Activated CD4-positive, alpha-beta T cell treated with anti-CD3 and anti-CD28 coated beads for 1 hour (primary cell): Measurements from ENCODE around the gene SH3BP2.
"Not testable (repeated sequence)": the region's sequence is repeated elsewhere in the genome, so short reads cannot be mapped to it uniquely, and the experiment has no call there.

Experiments used
- DNase-seq: peaks from one replicate; pipeline ENCODE4 v3.0.0-alpha.2; 2020

Gene SH3BP2

DNA sequence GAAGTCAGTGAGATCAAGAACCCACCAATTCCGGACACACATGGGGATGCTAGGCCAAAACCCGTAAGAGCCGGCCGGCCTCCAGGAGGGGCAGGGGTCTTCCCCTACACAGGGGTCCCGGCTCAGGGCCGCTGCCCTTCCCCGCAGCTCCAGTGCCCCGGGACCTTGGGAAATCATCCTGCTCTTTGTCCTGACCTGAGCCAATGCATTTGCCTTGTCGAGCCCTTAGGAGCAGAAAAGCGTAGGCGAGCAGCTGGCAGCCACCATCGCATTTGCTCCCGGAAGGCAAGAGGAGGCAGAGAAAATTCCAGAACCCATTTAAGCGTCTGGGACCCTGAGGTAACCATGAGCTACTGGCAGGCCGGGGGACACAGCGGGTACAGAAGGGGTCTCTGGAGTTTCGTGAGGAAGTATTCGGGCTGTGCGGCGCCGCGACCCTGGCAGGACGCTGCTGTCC, 29.3 kb upstream of the SH3BP2 start:
- DNase-seq, result no peak

DNA sequence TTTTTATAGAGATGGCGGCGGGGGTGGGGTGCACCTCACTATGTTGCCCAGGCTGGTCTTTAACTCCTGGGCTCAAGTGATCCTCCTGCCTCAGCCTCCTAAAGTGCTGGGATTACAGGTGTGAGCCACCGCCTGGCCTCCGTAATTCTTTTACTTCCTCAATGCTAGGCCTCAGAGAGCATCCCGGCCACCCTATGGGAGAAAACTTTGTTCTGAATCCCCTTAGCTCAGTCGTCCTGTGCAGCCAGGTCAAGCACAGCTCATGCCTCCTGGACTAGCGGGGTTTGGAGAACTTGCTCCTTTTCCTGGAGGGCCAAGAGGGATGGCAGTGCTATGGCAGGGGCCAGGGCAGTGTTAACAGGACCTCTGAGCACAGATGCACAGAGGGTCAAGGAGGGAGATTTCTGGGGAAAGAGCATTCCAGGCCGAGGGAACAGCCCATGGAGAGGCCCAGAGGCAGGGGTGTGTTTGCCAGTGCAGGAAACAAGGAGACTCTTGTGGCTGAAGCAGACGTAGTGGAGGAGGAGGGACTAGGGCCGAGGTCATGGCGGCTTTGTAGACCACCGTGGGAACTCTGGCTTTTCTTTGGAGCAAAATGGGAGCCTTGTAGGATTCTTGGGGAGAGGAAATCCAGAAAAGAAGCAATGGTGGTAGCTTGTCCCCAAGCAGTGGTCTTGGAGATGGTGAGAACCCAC, 26.9 kb upstream of the SH3BP2 start:
- DNase-seq, result no peak

DNA sequence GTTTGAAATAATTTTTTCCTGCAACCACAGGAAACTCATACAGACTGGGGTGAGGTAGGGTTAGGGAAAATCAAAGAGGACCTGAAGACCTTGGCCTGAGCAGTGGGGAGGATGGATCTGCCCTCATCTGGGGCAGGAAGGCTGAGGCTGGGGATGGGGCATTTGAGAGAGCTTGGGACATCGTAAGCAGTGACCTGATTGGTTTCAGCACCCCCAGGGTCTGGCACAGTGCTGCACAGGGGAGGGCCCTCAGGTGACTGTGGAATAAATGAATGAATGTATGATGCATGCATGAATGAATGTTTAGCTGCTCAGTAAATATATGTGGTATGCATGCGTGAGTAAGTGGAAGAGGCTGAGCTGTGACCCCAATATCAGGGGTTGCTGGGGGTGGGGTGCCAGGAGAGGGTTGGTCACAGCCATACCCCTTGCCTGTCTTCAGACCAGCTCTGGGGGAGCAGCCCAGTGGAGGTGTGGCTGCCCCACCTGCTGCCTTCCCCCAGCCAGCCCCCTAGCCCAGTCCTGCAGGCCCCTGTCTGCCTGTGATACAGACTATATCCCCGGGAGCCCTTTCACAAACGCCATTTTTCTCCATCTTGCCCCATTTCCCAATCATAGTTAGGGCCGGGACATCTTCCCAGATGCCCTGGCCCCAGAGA, 25.7 kb upstream of the SH3BP2 start:
- no peak for DNase-seq

DNA sequence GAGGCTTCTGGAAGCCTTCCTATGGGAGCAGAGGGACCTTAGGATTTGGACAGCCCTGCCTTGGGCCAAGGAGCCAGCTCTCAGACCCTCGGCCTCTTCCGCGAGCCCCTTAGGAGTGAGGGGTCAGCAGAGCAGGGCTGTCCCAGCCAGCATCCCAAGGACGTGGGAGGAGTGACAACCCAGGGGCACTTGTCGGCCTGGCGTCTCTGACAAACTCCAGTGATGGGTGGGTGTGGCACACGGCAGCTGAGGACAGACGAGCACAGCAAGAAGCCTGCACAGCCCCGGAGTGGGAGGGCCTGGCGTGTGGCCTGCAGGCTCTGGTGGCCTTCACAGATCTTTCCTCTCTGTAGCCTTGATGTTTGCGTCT, 25.2 kb upstream of the SH3BP2 start:
- DNase-seq, result no peak

DNA sequence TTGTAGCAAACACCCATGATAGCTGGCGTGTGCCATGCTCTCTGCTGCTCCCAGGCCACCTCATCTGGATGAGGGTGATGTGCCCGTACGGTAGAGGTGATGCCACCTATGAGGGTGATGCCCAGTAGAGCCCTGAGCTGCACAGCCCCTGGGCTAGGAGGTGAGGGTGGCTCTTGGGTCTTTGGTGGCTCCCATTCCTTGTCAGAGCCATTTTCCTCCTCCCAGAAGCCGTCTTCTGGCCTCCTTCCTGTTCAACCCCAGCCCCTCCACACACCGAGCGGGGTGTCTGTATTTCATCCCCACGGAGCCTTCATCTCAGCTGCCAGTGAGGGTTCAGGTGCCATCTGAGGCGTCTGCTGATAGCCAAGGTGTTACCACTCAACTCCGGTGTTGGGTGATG, 24.8 kb upstream of the SH3BP2 start:
- DNase-seq, result no peak

DNA sequence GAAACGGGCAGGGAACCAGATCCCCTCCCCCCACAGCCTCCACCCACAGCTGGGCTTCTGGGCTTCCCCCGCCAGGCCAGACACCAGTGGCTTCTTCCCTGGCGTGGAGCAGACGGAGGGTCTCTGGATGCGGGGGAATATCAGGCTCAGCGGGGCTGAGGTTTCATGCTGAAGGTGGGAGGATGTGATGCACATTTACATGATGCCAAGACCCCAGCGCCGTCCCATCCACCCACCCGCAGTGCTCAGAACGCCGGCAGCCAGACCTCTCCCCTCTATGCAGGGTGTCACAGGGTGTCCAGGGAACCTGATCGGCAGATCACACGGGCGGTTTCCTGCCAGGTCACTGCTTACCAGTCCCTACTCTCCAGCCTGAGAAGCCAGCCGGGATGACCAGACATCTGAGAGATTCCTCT, 24.0 kb upstream of the SH3BP2 start:
- no peak for DNase-seq

DNA sequence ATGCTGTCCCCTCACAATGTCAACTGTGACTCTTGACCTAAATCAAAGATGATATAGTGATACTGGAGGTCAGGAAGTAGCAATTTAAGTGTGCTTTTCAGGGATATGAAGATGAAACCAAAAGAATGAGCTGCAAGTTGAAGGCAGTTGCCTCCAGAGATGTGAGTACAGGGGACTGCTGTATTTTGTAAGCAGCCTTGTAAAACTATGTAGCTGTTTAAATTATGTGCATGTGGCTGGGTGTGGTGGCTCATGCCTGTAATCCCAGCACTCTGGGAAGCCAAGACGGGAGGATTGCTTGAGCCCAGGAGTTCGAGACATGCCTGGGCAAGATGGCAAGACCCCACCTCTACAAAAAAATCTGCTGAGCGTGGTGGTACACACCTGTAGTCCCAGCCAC, 21.6 kb upstream of the SH3BP2 start:
- DNase-seq, result no peak

DNA sequence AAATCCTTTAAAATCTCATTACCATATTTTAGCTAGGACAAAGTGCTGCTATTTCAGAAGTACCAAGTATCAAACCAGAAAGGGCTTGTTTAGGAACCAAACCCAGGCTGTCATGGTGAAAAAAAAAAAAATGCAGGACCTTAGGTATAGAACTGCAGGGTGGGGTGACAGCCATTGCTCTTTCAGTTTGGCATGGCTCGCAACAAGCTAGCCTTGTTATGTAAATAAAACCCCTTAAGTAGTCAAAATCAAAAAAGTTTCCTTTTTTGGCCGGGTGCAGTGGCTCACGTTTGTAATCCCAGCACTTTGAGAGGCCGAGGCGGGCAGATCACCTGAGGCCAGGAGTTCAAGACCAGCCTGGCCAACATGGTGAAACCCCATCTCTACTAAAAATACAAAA, 12.2 kb upstream of the SH3BP2 start:
- DNase-seq, result not testable (repeated sequence)

DNA sequence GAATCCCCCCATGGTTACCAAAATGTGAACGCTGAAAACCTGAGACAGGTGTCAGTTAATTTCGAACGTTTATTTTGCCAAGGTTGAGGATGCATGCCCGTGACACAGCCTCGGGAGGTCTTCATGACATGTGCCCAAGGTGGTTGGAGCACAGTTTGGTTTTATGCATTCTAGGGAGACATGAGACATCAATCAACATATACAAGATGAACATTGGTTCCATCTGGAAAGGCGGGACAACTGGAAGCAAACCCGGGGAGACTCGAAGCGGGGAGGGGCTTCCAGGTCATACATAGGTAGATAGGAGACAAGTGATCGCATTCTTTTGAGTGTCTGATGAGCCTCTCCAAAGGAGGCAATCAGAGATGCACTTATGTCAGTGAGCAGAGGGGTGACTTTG, 11.0 kb upstream of the SH3BP2 start:
- DNase-seq, result no peak

DNA sequence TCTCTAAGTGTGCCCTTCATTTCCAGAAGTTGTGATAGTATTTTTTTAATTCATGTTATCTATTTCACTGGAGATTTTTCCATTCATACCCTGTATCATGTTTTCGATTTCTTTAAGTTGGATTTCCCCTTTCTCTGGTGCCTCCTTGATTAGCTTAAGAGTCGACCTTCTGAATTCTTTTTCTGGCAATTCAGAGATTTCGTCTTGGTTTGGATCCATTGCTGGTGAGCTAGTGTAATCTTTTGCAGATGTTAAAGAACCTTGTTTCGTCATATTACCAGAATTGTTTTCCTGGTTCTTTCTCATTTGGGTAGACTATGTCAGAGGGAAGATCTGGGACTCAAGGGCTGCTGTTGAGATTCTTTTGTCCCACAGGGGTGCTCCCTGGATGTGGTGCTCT, 9.1 kb upstream of the SH3BP2 start:
- DNase-seq, result no peak

DNA sequence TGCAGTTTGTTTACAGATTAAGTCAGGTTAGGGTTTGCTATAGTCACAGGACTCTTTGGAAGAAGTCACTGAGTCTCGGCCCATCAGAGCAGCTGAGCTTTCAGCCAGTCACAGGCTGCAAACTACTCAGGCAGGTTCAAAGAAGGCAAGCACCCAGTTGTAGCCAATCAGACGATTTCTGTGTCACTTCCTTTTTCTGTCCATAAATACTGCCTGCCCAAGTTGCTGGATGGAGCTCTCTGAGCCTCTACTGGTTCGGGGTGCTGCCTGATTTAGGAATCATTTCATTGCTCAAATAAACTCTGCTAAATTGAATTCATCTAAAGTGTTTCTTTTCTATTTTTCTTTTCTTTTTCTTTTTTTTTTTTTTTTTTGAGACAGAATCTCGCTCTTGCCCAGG, 7.3 kb upstream of the SH3BP2 start:
- DNase-seq, result no peak

DNA sequence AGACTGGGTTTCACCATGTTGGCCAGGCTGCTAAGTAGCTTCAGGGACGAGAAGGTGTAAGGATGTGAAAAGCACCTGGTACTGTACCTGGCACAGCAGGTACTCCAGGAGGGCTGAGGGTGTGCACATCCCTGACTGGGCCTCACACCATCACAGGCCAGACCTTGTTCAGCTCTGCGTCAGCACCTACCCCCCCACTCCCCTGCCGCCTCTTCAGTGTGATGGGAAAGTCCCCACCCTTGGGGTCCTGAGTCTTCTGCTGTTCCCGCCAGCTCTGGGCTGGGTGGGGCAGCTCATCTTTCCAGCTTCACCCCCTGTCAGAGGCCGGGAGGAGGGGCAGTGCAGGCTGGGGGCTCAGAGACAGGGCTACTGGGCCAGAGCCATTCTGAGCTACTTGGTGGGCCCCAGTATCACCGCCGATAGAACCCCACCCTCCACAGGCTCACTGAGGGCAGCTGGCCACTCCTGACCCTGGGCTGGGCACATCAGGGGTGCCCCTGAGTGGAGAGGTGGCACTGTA, 6.7 kb upstream of the SH3BP2 start:
- peak; percentile 58 for DNase-seq

DNA sequence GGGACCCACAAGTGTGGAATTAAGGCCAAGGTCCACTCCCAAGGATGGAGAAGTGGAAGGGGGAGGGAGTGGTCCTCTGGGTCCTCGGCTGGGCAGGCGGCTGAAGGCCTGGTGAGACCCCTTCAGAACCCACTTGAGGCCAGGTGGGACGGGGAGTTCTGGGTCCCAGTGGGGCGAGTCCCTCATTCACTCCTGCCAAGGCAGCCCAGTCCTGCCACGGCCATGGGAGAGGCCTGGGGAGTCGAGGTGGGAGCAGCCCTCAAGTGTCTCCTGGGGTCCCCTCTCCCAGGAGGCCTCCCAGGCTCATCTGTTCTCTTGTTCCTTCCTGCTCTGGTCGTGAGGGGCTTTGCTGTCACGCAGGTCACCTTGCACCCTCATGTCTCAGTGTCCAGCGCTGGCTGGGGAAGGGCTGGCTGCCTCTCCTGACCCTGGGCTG, 6.1 kb upstream of the SH3BP2 start:
- no peak for DNase-seq

DNA sequence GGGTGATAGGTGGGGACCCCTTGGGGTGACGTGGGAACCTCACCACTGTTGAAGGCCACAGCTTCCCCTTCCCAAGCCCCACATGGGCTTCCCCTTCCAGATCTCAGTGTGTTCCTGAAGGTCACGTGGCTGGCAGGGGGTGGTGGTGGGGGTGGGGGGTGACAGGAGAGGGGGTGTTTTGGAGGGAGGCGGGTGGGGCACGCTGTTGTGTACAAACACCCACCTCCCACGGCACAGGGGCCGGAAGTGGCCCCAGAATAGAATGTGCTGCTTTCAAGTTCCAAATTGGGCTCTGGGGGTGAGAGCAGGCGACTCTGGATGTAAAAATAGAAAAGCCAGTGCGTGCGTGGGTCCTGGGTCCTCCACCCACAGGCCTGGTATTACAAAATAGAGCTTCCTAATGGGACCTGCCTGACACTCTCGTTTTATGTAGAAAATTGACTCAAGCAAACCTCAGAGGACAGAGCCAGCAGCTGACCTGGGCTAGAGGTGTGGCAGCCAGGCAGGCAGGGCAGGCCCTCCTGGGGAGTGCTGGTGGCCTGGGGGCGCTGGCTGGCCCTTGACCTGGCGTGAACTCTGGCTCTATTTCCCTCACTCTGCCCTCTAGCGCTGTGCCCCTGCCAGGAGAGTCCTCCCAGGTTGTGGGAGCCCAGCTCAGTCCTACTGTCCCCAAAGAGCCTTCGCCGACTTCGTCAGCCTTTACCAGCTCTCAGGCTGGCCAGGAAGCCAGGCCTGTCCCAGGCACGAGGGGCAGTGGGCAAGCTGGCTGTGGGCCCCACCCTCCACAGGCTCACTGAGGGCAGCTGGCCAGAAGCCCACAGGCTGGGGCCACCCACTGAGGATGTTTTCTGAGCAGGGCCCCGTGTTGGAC, 5.4 kb upstream of the SH3BP2 start:
- DNase-seq, result no peak

DNA sequence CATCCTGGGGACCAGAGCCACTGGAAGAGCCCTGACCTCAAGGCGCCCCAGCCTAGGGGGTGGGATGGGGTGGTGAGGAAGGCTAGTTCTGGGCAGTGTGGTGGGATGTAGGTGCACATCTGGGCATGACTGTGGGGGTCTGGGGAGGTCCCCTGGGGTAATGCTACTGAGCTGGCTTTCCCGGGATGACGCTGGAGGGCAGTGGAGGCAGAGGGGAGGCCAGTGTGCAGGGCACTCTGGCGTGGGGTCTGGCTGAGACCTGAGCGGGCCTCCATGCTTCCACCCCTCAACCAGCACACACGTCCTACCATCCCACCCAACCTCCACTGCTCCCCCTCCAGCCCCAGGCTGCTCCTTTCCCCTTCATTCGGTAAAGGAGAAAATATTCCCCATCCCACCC, 4.8 kb upstream of the SH3BP2 start:
- DNase-seq, result no peak

DNA sequence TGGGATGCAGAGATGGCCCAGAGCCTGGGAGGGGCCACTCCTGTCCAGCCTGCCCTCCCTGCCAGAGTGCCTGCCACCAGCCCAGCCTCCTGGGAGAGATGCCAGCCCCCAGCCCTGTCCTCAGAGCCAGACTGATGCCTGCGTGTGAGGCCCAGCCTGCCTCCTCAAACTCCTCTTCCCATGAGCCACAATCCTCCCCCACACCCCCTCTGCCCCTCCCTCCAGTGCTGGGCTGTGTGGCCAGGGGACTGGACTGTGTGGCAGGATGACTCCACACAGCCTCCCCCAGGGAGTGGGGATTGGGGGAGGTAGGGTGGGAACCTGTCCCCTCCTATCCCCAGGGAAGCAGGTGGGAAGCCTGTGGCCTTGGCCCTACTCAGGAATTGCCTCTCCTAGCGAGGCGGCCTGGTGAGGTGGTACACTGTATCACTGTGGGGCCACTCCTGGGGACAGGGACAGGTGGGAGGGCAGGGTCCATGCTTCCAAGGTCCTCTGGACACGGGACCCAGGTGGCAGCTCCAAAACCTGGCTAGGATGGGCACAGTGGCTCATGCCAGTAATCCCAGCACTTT, 4.3 kb upstream of the SH3BP2 start:
- DNase-seq, result no peak

DNA sequence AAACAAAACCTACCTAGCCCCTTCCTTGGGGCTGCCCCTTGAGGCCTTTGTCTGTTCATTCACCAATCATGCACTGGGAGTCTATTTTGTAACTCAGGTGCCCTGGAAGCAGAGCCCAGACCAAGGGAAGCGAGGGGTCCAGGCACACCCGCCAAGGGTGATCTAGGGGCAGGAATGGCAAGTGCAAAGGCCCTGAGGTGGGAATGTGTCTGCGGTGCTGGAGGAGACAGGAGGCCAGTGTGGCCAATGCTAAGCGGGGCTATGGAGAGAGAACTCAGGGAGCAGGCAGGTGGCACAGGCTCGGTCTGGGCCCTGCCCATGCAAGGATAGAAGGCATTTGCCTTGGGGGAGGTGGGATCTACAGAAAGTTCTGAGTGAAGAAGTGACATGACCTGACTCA, 3.5 kb upstream of the SH3BP2 start:
- no peak for DNase-seq

DNA sequence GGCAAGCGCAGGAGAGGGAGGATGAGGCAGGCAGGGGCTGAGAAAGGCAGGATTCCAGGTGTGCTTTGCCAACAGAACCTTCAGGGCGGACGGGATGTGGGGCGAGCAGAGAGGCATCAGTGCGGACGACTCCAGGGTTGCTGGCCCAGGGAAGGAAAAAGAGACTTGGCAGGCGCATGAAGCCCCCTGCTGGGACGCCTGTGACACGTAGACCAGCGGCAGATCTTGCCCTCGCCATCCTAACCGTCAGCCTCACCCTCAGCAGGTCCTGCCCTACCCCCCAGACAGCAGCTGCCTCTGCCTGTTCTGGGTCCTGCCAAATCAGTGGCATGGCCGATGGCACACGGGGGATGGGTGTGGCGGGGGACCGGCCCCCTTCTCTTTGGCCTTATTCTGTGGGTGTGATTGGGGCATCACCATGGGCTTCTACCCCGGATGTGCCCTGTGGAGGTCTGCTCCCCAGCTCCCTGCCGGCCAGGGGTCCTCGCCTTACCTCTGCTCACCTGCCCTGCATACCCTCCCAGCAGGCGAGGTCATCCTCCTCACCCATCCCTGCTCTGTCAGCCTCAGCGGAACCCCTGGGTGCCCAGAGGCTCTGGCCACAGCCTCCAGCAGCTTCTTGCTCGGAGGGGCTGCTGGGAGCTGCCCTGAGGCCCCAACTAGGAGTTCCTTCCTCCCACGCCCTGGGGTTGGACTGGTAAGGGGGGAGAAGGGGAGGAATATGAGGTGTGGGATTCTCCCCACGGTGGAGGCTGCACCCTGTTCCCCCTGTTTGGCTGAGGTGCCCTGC, 2.9 kb upstream of the SH3BP2 start:
- no peak for DNase-seq

DNA sequence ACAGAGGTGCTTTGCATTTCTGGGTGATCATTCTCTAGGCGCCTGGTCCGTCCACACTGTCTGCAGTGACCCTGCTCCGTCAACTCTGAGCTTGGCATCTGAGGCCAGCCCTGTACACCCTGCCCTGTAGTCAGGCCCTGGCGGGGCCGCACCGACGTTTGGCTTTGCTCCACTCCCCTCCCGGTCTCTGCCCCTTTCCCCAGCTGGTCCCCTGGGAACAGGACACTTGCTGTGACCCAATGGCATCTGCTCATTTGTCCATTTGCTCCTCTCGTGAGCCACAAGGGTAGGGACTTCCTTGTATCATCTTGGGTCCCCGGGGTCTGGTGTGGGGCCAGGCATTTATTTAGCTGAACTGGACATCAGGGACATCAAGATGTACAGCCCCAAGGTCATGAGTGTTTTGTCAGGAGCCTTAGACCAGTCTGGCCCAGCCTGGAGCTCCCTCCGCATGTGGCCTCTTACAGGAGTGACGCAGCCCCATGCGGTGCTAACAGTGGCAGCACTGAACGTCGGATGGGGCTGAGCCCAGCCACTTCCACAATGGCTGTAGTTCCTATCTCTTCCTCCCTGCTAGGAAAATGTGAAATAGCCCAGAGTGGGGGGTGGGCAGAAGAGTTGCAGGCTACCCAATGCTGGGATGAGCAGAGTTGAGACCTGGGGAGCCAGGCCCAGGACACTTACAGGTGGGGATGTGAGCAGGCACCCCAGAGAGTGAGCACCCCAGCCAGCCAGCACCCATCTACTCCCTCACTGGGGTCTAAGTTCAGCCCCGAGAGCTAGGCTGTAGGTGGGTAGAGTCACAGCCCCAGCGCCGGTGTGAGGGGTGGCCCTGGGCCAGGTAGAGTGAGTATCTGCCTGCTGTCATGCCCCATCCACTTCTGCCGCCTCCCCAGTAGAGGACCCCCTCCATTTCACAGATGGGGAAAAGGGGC, 2.0 kb upstream of the SH3BP2 start:
- no peak for DNase-seq

DNA sequence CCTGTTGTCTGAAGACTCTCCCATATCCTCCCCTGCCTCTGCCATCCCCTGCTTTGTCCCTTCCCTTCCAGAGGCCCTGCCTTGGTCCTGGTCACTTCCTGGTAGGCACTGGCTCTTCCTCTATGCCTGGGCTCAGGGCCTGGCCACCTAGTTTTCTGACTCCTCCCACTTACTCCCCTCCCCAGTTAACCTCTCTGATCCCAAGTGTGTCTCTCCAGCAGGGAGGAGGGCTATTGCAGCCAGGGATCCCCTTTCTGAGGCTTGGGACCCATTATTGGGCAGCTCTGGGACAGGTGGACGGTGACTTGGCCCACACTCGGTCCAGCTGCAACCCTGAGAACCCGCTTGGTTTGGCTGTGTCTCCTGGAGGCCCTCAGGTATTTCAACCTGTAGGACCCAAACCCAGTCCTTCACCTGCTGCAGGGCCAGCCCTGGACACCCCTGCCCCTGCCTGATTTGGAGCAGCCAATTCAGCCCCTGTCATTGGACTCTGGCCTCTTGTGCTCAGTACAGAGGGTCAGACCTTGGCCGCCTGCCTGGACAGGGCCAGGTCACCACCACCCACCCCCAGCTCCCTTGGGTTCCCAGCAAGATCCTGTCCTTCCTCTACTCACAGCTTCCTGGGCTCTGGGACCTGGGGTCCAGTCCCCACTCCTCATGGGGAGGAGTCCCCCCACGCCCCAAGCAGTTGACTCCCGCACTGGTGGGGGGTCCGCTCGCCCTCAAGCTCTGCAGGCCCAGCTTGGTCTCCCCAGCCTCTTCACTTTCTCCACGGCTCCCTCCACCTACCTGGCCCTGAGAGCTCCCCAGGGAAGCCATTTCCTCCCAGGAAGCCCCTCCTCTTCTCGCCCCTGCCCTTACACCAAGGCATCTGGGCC, 1.1 kb upstream of the SH3BP2 start:
- no peak for DNase-seq
